Hepatocyte (in vitro differentiated cells): ENCODE data around the gene SGCA. TPM values are rescaled to one million over a fixed set of nuclear protein-coding genes. Genes with fewer than 3 reads are reported as not detected.

Experiments
- DNase-seq: peaks from one replicate; pipeline ENCODE4 v3.0.0-alpha.2; 2016; ENCODE audit warnings: low spot score
- H2AFZ ChIP-seq: fragments of 200-600 bp; sonication (generic); 2 replicates; pipeline ENCODE4 v1.6.0; 2016; ENCODE audit warnings: antibody characterized with exemption, mild to moderate bottlenecking
- H3K27ac ChIP-seq: fragments of 200-600 bp; sonication (generic); 2 replicates; pipeline ENCODE4 v1.5.1; 2016; ENCODE audit warnings: mild to moderate bottlenecking
- H3K27me3 ChIP-seq: fragments of 200-600 bp; sonication (generic); 2 replicates; pipeline ENCODE4 v1.6.1; 2016
- H3K36me3 ChIP-seq: fragments of 200-600 bp; sonication (generic); replicated peaks from 2 replicates; pipeline ENCODE4 v1.5.1; 2016; ENCODE audit warnings: low read depth; ENCODE audit not compliant: insufficient read depth
- H3K4me1 ChIP-seq: fragments of 200-600 bp; sonication (generic); 2 replicates; pipeline ENCODE4 v1.5.1; 2016; ENCODE audit warnings: mild to moderate bottlenecking, moderate library complexity; ENCODE audit not compliant: insufficient read depth
- H3K4me2 ChIP-seq: fragments of 200-600 bp; sonication (generic); 2 replicates; pipeline ENCODE4 v1.6.0; 2016
- H3K4me3 ChIP-seq: fragments of 200-600 bp; sonication (generic); 2 replicates; pipeline ENCODE4 v1.5.1; 2016; ENCODE audit warnings: mild to moderate bottlenecking
- H3K79me2 ChIP-seq: fragments of 200-600 bp; sonication (generic); 2 replicates; pipeline ENCODE4 v1.6.0; 2017; ENCODE audit warnings: mild to moderate bottlenecking
- H3K9me2 ChIP-seq: fragments of 200-600 bp; sonication (generic); replicated peaks from 2 replicates; pipeline ENCODE4 v1.6.0; 2017; ENCODE audit warnings: mild to moderate bottlenecking; ENCODE audit not compliant: insufficient read depth
- H3K9me3 ChIP-seq: fragments of 200-600 bp; sonication (generic); 2 replicates; pipeline ENCODE4 v1.5.1; 2016; ENCODE audit warnings: low read depth, mild to moderate bottlenecking
- H4K20me1 ChIP-seq: fragments of 200-600 bp; sonication (generic); 2 replicates; pipeline ENCODE4 v1.6.0; 2016; ENCODE audit warnings: mild to moderate bottlenecking; ENCODE audit not compliant: insufficient read depth, poor library complexity, severe bottlenecking
- CTCF ChIP-seq: fragments of 200-600 bp; sonication (generic); IDR thresholded peaks from 2 replicates; pipeline ENCODE4 v1.5.1; 2016; ENCODE audit warnings: antibody characterized with exemption, mild to moderate bottlenecking; ENCODE audit not compliant: poor library complexity
- EZH2 ChIP-seq: fragments of 200-600 bp; sonication (generic); IDR thresholded peaks from 2 replicates; pipeline ENCODE4 v1.6.1; 2016; ENCODE audit warnings: antibody characterized with exemption, mild to moderate bottlenecking, borderline replicate concordance
- EZH2phosphoT487 ChIP-seq: fragments of 200-600 bp; sonication (generic); IDR thresholded peaks from one replicate; pipeline ENCODE4 v1.6.1; 2018; ENCODE audit warnings: antibody characterized with exemption, mild to moderate bottlenecking, low read depth, moderate library complexity; ENCODE audit not compliant: unreplicated experiment, severe bottlenecking
- WGBS: methylation state at CpG from one replicate; pipeline ENCODE4 v1.1.6; 2016; ENCODE audit warnings: low lambda C conversion rate; ENCODE audit errors: missing lambda C conversion rate; 5-methylcytosine and 5-hydroxymethylcytosine counted together
- polyA plus RNA-seq: library from polyadenylated mRNA; unstranded; fragments of >200 nt; fragmentation: Nextera tagmentation; extraction: Ambion mirVana; gene quantifications from 2 replicates; pipeline ENCODE4 v1.2.1, GENCODE V29; 2016
- total RNA-seq: library from RNA; depleted of rRNA; stranded (reverse); fragments of >200 nt; gene quantifications from 2 replicates; pipeline ENCODE4 v1.2.3, GENCODE V29; 2014

Gene SGCA
- total and polyA plus RNA-seq, 2 experiments from 2014 or later: 0.37 to 2.2 TPM

- Histone ChIP-seq H3K9me3 (no peaks in the 10 kb centered on the region), H3K27me3 (no peaks in the 10 kb centered on the region), H4K20me1 (no peaks in the 10 kb centered on the region), H3K4me2 (peak overlapping the region; percentile 89), H2AFZ (peak overlapping the region; percentile 63), H3K9me2 (no peaks in the 10 kb centered on the region), H3K36me3 (no peaks in the 10 kb centered on the region), H3K4me3 (peak overlapping the region; percentile 43), H3K4me1 (no peaks in the 10 kb centered on the region), H3K79me2 (no peaks in the 10 kb centered on the region), H3K27ac (peak overlapping the region; percentile 62)
- peak; percentile 97 for DNase-seq
- TF ChIP-seq CTCF (peak; percentile 99), EZH2 (no peak)
- under 1% methylated on average over 41 of the region's 53 CpGs for WGBS
These were observed 4.5 kb upstream of the SGCA start for GRCh38 chr17:50161023-50161910.

GRCh38 chr17:50161911-50162288, 3.9 kb upstream of the SGCA start:
- no peaks in the 10 kb centered on the region for H4K20me1 ChIP-seq
- DNase-seq: no peak
- H3K9me3 ChIP-seq: no peaks in the 10 kb centered on the region
- H3K79me2 ChIP-seq: no peaks in the 10 kb centered on the region
- peak overlapping the region; percentile 51 for H2AFZ ChIP-seq
- H3K27me3 ChIP-seq: no peaks in the 10 kb centered on the region
- H3K4me2 ChIP-seq: peak overlapping the region; percentile 89
- WGBS: 74% methylated on average over 13 of the region's 16 CpGs
- no peak overlapping the region for H3K27ac ChIP-seq
- no peaks in the 10 kb centered on the region for H3K4me1 ChIP-seq
- no peak overlapping the region for H3K4me3 ChIP-seq
- H3K36me3 ChIP-seq: no peaks in the 10 kb centered on the region
- H3K9me2 ChIP-seq: no peaks in the 10 kb centered on the region
- TF ChIP-seq CTCF (no peak), EZH2 (no peak), EZH2phosphoT487 (no peak)

GRCh38 chr17:50162466-50163254, 3.1 kb upstream of the SGCA start:
- H3K9me2 ChIP-seq: no peaks in the 10 kb centered on the region
- WGBS: 88% methylated on average over 8 of the region's 8 CpGs
- no peaks in the 10 kb centered on the region for H3K36me3 ChIP-seq
- H2AFZ ChIP-seq: no peak overlapping the region
- no peaks in the 10 kb centered on the region for H3K4me1 ChIP-seq
- no peaks in the 10 kb centered on the region for H4K20me1 ChIP-seq
- H3K4me2 ChIP-seq: no peak overlapping the region
- no peaks in the 10 kb centered on the region for H3K79me2 ChIP-seq
- TF ChIP-seq EZH2: no peak
- no peak for TF ChIP-seq EZH2phosphoT487
- TF ChIP-seq CTCF: no peak
- no peak overlapping the region for H3K27ac ChIP-seq
- H3K9me3 ChIP-seq: no peaks in the 10 kb centered on the region
- no peaks in the 10 kb centered on the region for H3K27me3 ChIP-seq
- no peak for DNase-seq
- no peak overlapping the region for H3K4me3 ChIP-seq
